OCI-LY7 (cell line): ENCODE data around the gene CEP112.

Experiments used
- CTCF ChIP-seq: fragments of 200-600 bp; sonication (generic); conservative IDR thresholded peaks from 2 replicates; pipeline ENCODE4 v1.5.1; 2014; ENCODE audit warnings: mild to moderate bottlenecking, antibody characterized with exemption, low read length, moderate library complexity, mixed read lengths
- EZH2phosphoT487 ChIP-seq: fragments of 200-600 bp; sonication (generic); IDR thresholded peaks from 2 replicates; pipeline ENCODE4 v1.6.1; 2018; ENCODE audit warnings: low read depth, borderline replicate concordance, mild to moderate bottlenecking, mixed run types, antibody characterized with exemption, low read length, moderate library complexity, mixed read lengths

- no peak for TF ChIP-seq CTCF
- no peak for TF ChIP-seq EZH2phosphoT487
Measured at GRCh38 chr17:65633988-65634387, 557.9 kb downstream of the CEP112 start.
